Stimulated activated CD4-positive, alpha-beta T cell treated with anti-CD3 and anti-CD28 coated beads, Interleukin-12 subunit alpha, Interleukin-12 subunit beta, amount 100 ng/mL, for 48 hours (primary cell): ENCODE measurements around the gene CSK.
A peak's percentile ranks its signal among the peaks of the same experiment; 100 is the strongest.

Experiments
- DNase-seq, 3 donors: peaks; one replicate each; pipeline ENCODE4 v3.0.0-alpha.2; 2020; ENCODE audit warnings: low read depth in 2 of 3, low spot score in 1 of 3

The CSK gene

DNA sequence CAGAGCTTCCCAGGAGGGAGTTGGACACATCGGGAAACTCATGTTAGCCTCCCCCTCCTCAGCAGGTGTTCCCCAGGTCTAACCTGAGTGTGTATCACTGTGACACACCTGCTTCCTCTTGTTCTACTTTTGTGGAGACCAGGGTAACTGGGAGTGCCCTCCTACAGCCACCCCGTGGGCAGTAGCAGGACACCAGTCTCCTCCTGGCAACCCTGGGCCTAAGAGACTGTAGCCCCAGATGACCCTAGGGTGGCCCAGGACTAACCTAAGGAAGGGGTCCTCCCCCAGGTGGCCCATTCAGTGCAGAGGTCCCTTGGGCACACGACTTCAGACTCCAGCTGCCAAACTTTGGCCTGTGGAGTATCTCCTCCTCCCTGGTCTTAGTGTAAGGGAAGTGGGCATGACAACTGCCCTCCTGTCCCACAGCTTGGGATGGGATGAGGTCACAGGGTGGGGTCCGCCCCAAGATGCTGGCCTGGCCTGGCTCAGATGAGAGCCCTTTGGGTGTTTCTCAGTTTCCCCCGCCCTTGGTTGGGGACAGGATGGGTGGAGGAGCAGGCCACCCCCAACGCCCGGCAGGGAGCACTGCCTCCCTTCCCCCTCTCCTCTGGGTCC lies 4.8 kb downstream of the CSK start:
- no peak for DNase-seq

DNA sequence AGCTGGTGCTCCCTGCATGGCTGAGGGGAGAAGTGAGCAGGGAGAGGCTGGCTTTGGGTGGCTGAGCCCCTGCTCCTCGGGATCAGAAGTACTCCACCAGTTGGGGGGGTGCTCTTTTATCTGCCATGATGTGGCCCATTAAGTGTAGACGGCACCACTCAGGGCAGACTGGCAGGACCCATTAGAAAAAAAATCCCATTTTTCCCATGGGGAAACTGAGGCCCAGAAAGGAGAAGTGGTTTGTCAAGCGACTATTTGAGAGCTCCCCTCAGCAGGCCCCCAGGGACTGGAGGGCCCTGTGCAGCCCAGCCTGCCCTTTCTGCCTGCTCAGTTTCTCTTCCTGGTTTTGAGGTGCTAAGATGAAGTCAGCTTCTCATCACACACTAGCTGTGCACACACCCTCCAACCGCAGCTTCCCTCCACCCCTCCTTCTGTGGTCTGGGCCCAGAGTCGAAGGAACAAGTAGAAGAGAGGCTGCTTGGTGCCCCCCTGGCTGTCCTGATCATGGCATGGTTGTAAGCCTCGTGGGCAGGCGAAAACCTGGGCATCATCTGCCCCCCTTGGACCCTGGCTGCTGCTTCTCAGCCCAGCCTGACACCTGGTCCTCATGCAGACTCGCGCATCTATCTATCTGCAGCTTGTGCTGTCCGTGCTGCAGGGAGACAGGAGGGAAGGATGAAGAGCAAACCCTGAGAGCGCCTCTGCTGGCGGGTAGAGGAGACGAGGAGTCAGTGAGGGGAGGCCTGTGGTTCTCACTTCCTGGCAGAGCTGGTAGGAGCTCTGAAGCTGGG lies 5.6 kb downstream of the CSK start:
- DNase-seq, result peak; percentile 86 to 92 (median 91)

DNA sequence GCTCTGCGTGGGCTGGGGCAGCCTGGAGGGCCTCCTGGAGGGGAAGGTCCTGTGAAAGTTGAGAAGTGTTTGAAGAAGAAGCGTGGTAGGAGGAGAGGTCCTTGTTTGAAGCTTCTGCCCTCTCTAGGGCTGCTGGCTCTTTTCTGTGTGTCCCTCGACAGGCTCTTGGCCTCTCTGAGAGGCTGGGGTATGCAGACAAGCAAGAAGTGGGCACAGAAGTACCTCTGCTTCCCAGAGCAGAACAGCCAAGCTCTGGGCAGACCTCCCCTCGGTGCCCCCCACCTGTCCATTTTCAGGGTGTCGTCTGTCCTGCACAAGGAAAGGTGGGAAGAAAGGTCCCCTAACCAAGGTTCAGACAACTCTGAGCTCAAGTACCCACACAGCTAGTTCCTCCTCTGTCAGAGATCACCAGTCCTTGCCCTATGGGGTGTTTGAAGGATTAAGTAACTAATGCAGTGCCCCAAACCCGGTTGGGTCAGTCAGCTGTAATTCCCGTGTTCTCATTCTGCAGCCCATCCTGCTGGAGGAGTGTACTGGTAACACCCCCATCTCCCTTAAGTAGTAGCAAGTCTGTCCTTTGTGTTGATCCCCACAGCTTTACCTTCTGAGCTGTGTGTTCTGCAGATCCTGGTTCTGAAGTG lies 6.3 kb downstream of the CSK start:
- DNase-seq, result no peak

DNA sequence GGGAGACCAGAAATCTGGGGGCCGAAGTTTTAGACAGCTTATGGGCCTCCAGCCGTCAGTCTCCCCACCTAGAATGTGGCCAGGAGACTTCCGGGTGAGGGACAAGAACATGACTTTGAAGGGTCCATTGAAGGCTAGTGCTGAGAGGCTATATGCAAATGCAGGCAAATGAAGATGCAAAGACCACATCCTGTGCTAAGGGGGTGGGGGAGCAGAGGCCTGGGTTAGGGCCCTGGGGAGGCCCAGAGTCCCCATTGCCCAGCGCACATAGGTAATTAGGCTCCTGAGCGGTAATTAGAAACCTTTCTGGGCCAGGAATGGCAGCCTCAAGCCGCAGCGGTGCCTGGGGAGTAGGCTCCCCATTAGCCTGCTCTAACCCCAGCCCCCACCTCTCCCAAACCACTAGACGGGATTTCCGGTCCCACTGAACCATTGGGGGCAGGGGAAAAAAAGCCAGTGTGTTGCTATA lies 6.8 kb downstream of the CSK start:
- DNase-seq, result no peak

DNA sequence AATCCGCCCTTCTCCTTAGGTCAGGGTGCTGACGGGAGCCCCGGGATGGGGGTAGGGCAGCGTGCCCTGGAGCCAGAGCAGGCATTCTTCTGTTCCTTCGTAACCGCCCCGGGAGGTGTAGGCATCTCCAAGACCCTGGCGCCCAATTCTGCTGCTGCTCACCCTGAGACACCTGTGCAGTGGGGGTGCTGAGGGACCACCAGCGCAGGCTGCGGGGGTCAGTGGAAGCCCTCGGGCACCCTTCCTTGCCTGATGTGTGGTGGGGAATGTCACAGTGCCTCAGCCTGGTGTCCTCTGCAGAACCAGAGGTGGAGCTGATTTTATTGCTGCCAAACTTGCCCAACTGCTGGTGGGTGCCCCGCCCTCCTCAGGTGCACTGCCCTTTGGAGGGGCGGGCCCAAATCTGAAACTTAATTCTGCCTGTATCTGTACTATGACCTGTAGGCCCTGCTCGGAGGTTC lies 7.3 kb downstream of the CSK start:
- DNase-seq, result no peak

DNA sequence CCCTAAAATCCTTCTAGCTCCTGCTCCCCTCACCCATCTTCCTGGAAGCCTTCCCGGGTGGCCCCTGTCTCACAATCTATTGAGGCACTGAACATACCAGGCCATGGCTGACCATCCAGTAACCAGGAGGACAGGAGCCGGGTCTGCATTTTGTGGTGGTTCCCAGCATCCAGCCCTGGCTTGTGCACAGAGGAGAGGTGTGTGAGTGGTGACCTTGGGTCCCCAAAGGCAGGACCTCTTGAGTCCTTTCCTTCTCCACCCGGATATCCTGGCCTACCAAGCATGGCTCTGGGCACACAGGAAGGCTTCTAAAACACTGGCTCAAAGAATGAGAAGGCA lies 7.8 kb downstream of the CSK start:
- no peak for DNase-seq

DNA sequence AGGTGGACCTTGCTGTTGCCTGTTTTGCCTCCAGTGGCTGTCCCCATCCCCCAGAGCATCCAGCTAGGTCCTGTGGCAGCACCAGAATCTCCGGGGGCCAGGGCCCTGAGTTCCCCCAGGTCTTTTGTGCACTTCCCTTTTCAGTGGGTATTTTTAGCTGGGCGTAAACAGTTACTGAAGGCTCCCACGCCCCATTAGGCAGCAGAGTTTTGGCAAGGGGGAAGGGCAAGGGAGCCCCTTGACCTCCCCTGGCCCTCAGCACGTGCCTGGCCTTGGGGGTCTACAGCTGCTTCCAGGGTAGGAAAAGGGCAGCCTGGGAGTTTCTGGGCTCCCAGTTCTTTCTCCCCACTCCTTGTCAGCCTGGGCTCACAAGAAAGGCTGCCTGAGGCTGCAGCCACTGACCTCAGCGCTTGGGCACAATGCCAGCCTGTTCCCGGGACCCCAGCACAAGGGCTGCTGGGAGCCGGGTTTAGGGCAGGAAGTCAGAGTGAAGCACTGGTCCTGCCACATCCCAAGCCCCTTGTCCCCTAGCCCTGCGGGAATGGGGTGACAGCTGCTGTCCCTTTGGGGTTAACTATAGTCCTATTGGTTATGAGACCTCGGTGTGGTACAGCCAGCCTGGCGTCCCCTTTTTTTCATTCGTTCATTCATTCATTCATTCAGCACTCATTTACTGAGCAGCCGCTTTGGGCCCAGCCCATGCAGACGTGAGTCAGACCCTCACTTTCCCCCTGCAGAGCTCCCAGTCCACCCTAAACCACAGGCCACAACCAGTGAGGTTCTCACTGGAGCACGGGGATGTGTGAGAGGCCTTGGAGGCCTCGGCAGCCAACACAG lies 8.4 kb downstream of the CSK start:
- DNase-seq, result no peak

DNA sequence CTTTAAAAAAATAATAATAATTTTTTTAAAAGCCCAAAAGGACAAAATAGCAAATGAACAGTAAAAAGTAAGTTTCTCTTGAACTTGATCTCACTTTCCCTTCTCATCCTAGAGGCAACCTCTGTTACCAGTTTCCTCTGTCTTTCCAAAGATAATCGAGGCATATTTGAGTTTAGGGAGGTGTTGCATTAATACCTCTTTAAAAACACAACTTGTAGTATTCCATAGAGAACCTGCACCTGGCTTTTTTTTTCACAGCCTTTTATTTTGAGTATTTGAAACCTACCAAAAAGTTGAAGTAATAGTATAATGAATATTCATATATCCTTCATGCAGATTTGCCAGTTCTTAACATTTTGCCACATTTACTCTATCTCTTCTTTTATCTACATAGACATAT lies 9.1 kb downstream of the CSK start:
- DNase-seq, result no peak

DNA sequence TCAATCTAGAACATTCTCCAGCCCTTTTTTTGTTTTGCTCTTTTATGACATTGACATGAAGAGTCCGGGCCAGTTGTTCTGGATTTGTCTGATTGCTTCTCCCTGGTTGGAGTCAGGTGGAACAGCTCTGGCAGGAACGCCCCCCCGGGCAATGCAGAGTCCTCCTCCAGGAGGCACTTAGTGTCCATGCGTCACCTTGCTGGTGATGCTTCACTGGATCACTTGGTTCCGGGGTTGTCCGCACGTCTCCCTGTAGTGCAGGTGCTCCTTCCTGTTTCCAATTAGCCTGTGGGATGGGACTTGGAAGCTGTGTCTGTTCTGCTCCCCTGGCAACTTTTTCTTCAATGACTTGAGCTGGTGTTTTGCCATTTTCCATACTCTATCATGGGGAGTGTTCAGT lies 9.8 kb downstream of the CSK start:
- DNase-seq, result no peak

DNA sequence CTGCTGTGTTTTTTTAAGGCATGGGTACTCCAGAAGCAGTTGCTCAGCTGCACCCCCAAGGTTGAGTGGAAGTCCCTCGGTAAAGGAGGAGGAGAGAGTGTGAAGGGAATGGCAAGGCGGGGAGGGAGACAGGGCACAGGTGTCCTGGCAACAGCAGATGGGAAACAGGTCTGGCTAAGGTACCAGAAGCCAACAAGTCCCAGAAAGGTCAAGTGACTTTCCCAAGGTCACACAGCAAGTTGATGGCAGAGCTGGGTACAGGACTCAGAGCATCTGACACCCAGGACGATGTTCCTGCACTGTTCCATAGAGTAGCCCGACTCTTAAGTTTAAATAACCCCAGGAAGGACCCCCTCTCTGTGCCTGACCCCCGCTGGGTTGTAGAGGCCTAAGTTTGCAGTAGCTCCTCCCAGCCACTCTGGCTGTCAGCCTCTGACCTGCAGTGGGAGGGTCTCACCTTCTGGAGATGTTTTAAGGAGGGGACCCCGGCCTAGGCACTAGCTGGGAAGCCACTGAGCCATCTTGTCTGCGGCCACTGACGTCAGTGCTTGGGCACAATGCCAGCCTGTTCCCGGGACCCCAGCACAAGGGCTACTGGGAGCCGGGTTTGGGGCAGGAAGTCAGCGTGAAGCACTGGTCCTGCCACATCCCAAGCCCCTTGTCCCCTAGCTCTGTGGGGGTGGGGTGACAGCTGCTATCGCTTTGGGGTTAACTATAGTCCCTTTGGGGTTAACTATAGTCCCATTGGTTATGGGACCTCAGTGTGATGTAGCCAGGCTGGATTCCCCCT lies 10.5 kb downstream of the CSK start:
- no peak for DNase-seq

DNA sequence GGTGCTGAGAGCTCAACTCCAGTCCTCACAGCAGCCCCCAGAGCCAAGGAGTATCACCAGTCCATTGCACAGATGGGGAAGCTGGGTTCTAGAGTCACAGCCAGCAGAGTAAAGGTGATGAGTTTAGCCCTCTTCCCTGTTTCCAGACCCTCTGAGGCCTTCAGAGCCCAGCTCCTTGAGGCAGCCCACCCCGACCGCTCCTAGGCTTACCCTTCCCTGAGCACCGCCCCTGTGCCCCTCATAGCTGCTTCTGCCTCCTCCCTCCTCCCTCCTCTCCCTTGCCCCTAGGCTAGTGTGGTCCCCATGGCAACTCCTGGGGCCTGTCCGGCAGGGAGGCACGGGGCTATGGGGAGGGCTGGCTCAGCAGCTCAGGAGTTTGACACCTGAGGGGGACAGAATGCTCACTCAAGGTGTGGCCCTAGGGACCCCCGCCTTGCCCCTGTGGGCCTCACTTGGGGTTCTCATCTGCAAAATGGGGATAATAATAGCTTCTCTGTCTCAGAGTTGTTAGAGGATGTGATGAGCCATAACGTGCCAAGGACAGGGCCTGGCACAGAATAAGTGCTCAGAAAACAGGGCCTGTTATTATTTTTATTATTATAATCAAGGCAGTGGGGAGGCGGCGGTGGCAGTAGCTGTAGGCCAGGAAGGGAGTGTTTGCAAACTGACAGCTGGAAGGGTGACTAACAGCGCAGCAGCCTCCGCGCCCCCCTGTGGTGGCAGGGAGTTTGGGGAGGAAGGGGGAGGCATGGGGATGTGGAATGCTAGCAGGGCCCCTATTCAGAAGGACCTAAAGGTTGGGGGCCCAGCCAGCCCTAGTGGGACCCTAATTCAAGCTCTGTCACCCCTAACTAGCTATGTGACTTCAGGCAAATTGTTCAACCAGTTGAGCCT lies 11.5 kb downstream of the CSK start:
- peak in 1 of 3 donors; percentile 39 for DNase-seq

DNA sequence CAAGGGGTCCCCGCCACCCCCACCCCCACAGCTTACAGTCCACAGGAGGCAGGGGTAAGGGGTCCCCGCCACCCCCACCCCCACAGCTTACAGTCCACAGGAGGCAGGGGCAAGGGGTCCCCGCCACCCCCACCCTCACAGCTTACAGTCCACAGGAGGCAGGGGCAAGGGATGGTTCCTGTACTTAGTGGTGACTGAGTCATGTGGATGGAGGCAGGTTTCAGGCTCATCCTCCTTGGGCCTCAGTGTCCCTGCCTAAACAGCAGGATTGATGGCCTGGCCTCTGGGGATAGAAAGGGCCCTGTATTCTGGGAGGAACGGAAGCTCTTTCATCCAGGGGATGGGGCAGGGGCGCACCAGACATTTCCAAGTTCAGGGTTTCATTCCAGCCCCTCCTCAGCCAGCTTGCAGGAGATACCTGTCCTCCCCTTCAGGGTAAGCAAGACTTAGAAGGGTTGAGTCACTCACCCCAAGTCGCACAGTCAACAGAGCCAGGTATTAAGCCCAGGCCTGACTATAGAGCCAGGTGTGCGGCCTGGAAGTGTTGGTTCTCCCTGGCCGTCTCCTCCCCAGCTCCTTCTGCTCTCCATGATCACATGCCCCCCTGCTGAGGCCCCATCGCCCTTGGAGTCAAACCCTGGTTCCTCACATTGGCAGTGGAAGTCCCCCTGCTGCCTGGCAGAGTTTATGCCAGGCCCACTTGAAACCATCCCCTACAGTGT lies 12.5 kb downstream of the CSK start:
- DNase-seq, result no peak

DNA sequence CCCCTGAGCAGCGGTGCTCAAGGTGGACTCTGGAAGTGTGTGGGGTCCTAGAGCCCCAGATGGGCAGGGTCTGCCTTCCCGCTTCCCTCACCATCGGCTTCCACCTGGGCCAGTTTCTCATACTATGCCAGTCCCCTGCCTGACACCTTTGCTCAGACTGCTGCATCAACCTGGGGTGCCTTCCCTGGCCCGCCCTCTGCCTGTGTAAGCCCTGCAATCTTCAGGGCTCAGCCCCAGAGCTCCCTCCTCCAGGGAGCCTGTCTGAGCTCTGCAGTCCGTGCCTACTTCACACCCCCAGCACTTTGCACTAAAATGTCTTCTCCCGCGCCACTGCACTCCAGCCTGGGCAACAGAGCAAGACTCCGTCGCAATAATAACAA lies 13.1 kb downstream of the CSK start:
- no peak for DNase-seq

DNA sequence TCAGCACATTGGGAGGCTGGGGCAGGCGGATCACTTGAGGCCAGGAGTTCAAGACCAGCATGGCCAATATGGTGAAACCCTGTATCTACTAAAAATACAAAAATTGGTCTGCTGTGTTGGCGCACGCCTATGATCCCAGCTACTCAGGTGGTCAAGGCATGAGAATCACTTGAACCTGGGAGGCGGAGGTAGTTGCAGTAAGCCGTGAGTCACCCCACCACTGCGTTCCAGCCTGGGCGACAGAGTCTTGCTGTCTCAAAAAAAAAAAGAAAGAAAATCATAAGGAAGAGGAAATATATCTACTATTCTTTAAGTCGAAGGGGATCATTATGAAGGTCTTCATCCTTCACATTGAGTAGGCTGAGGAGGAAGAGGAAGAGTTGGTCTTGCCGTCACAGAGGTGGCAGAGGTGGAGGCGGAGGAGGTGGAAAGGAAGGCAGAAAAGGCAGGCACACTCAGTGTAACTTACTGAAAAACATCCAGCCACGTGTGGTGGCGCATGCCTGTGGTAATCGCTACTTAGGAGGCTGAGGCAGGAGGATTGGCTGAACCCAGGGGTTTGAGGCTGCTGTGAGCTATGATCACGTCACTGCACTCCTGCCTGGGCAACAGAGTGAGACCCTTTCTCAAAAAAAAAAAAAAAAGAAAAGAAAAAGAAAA lies 14.2 kb downstream of the CSK start:
- peak in 1 of 3 donors; percentile 38 for DNase-seq

DNA sequence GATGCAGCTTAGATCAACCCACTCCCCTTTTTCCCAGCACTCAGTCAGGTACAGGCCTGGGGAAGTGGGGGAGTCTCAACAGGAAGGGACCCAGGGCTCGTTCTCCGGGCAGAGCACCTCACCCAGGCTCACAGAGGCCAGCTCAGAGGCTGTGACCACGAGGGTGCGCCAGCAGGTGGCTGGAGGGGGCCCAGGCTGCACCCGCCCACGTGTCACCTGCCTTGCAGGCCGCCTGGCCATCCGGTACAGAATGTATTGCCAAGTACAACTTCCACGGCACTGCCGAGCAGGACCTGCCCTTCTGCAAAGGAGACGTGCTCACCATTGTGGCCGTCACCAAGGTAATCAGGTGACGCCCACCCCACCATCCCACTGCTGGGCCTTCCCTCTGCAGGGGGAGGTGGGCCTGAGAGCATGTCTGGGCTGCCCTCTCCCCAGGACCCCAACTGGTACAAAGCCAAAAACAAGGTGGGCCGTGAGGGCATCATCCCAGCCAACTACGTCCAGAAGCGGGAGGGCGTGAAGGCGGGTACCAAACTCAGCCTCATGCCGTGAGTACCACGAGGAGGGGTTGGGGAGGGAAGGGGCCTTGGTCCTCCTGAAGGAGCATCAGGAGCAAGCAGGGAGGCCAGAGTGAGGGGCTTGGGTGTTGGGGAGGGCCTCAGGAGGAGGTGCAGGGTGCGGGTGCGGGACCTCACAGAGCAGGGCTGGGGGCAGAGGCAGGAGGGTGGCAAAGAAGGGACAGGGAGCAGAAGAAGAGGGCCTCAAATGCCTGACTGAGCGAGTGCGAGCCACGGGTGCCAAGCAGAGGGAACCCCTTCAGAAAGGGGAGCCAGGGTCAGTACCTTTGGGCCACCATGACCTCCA lies 16.7 kb downstream of the CSK start:
- DNase-seq, result no peak

DNA sequence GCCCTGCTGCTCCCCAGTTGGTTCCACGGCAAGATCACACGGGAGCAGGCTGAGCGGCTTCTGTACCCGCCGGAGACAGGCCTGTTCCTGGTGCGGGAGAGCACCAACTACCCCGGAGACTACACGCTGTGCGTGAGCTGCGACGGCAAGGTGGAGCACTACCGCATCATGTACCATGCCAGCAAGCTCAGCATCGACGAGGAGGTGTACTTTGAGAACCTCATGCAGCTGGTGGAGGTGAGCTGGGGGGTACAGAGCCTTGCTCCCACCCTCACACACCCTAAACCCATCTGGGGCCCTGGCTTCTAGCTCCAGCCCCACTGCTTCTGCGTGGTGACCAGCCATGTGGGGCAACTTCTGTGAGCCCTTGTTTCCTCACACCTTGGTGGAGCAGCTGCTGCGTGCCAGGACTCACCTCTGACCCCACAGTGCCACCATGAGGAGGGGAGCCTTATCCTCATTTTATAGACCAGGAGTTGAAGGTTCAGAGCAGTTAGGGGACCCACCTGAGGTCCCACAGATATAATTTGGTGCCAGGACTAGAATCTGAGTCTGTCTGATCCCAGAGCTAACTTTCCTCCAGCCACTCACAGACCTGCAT lies 17.5 kb downstream of the CSK start:
- DNase-seq, result no peak
